ENCODE results near the gene ZNF66. TPM values are rescaled to one million over a fixed set of nuclear protein-coding genes. Genes with fewer than 3 reads are reported as not detected.
A peak's percentile ranks its signal among the peaks of the same experiment; 100 is the strongest.
"Not testable (repeated sequence)": the region's sequence is repeated elsewhere in the genome, so short reads cannot be mapped to it uniquely, and the experiment has no call there.

Gene ZNF66
- polyA plus RNA-seq (ENCODE audit: insufficient read length in 10 of 10), result 1 to 10 TPM; 1.3 to 2.8 (median 2.1) TPM
- long read RNA-seq, donor 1, result 0 reads
- long read RNA-seq, donor 2, result 0 reads
- long read RNA-seq, donor 3, result 0 reads
- long read RNA-seq, donor 4, partial matches to known transcripts, result 0 of 1 reads
- long read RNA-seq, donor 4, other reads (novel, unspliced or antisense), result 0 of 1 reads
- long read RNA-seq, donor 5, partial matches to known transcripts, result 0 of 1 reads
- long read RNA-seq, donor 5, other reads (novel, unspliced or antisense), result 0 of 1 reads
- long read RNA-seq, donor 6, result 0 reads
- long read RNA-seq, donor 7, partial matches to known transcripts, result 0 of 1 reads
- long read RNA-seq, donor 7, other reads (novel, unspliced or antisense), result 0 of 1 reads
- long read RNA-seq, donor 8, result 0 reads
- long read RNA-seq, donor 9, result 0 reads

DNA sequence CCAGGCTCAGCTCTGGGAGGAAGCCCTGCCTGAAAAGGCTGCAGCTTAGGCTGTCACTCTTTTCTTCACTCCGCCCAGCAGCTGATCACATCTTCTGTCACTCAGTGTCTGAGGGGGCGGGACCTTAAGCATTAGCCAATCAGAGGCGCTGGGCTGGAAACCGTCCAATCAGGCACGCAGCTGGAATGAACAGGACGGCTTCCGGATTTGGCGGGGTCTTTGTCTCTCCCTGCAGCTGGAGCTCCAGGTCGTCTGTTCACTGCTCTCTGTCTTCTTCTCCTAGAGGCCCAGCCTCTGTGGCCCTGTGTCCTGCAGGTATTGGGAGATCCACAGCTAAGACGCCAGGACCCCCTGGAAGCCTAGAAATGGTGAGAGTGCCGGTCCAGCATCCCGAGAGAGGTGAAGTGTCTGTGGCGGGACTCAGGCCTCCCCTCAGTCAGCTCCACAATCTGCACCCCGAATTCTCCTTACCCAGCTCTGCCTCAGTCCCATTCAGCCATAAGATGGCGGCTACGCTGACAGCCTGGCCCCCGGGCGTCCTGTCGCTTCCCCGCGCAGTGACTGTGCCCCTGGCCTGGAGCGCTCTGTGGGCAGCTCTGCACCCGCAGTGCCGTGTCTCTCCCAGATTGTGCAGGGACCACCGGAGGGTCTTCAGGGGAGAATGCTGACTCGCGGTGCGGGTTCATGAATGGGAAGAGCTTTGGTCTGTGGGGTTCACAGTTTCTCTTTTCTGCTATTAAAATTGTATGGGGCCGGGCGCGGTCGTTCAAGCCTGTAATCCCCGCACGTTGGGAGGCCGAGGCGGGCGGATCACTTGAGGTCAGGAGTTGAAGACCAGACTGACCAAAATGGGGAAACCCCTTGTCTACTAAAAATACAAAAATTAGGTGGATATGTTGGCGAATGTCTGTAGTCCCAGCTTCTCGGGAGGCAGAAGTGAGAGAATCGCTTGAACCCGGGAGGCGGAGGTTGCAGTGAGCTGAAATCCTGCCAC lies at the start of gene ZNF66:
Gene ZNF66, plus strand, starts transcription at position 222 of the 994 bp plus-strand sequence. Its CDS starts 144 bp downstream, at position 366.
- DNase-seq, result peak; percentile 97 to 98 (median 98)

DNA sequence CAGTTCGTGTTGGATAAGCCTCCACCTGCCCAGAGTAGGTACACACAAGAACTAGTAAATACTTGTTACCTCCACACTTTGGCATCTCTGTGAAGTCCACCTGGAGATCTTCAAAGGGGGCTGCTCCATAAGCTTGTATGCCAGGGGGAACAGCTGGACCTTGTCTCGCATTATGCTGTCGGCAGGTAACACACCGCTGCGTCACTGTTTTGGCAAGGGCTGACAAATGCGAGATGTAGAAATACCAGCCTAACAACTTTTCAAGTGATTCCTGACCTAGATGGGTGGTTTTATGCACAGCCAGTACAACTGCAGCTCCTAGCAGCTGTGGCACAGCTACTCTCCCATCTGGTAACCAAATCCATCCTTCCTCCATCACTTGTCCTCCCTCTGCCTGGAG lies 25.9 kb upstream of the ZNF66 start:
- not testable (repeated sequence) for DNase-seq

DNA sequence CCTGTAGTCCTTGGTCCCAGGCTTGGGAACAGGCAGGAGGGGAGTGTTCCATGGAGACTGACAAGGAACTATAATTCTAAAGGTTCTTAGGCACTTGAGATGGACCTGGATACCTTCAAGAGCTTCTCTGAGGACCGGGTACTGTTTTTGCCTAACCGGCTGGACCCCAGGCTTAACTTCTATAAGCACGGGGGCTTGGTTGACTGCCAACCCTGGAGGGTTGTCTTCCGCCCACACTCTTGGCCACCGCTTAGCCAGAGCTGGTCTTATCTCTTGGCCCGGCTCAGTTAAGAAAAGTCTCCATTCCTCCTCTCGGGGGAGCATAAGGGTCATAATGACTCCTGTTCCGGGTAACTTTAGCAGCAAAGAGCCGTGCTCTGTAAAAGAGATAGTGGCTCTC lies 23.8 kb upstream of the ZNF66 start:
- not testable (repeated sequence) for DNase-seq

DNA sequence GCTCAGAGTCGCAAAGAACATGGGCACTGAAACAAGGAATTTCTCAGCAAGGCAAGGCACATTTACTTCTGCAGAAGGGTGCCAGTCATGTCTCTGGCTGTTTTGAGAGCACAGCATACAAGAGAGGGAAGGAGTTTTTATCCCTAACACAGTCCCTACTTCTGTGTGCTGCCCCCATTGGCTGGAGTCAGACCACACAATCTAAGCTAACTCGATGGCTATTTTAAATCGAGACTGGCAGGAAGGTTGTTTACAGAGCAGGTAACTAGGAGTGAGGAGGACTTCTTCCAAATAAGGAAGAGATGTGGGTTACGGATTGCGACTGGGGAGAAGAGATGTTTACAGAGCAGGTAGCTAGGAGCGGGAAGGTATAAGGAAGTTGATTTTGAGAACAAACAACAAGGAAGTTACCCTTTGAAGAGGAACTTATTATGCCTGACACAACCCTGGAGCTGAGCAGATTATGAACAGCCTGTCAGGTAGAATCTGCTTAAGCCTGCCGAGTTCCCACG lies 6.8 kb upstream of the ZNF66 start:
- not testable (repeated sequence) for DNase-seq

DNA sequence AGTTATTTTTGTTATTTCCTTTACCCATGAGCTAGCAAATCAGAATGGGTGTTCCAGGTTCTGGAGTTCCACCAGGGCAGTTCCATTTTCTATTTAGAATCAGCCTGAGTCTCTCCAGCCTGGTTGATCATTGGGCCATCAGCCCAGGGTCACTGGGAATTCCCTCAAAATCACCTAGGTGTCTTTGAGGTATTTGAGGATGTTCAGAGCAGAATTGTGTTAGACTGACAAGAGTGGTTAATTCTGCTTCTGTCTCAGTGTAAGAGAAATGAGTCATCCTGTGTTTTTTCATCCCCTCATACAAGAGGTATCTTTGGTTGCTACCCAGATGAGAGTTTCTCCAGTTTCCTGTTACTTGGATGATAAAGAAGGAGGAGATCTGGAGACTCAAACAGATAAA lies 11.7 kb downstream of the ZNF66 start:
- DNase-seq, result no peak

DNA sequence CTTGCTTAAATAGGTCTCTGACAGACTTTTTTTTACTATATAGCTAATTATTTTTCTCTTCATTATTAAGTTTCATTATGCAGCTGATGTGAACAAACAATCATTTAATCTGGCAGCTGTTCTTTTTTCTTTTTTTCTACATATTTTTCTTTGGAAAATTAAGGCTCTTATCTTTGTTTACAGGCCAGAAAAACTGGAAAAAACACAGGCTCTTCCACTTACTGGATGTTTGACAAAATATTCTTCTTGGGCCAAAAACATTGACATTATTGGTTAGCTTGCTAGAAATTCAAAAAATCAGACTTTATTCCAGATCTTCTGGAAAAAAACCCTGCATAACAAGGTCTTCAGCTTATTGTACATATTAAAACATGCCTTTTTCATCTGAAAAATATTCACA lies 15.7 kb downstream of the ZNF66 start:
- peak in 1 of 3 donors; percentile 2 for DNase-seq

DNA sequence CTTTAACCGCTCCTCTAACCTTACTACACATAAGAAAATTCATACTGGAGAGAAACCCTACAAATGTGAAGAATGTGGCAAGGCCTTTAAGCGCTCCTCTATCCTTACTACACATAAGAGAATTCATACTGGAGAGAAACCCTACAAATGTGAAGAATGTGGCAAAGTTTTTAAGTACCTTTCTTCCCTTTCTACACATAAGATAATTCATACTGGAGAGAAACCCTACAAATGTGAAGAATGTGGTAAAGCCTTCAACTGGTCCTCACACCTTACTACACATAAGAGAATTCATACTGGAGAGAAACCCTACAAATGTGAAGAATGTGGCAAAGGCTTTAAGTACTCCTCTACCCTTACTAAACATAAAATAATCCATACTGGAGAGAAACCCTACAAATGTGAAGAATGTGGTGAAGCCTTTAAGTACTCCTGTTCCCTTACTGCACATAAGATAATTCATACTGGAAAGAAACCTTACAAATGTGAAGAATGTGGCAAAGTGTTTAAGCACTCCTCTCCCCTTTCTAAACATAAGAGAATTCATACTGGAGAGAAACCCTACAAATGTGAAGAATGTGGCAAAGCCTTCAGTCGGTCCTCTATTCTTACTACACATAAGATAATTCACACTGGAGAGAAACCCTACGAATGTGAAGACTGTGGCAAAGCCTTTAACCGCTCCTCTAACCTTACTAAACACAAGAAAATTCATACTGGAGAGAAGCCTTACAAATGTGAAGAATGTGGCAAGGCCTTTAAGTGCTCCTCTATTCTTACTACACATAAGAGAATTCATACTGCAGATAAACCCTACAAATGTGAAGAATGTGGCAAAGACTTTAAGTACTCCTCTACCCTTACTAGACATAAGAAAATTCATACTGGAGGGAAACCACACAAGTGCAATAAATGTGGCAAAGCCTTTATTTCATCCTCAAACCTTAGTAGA lies 30.5 kb downstream of the ZNF66 start:
- not testable (repeated sequence) for DNase-seq

DNA sequence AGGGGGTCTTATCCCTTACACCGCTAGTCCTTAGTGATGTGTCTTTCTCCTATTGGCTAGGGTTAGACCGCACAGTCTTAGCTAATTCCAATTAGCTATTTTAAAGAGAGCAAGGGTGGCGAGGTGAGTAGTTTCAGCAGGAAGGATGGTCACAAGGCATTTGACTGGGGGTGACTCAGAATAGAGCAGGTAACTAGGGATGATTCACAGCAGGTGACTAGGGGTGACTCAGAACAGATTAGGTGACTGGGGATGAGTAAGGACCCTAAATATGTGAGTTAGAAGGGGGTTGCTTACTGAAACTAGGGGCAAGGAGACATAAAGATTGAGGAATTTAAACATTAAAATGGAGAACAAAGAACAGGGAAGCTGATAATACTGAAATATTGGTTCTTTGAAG lies 64.3 kb downstream of the ZNF66 start:
- DNase-seq, result no peak

Other genes with a start within 250 kb of the ZNF66 start
- 10 to 100 TPM in 7 of 10 donors, 1 to 10 TPM in 3; 7.9 to 15.8 (median 11.0) TPM for gene ZNF737, start 210.5 kb upstream of the ZNF66 start, polyA plus RNA-seq (ENCODE audit: insufficient read length in 10 of 10)
- 10 to 100 TPM; 12.2 to 18.6 (median 16.6) TPM for gene ZNF626, start 114.7 kb upstream of the ZNF66 start, polyA plus RNA-seq (ENCODE audit: insufficient read length in 10 of 10)
- 10 to 100 TPM in 6 of 10 donors, 1 to 10 TPM in 4; 6.2 to 12.2 (median 10.3) TPM for gene ZNF85, start 146.9 kb downstream of the ZNF66 start, polyA plus RNA-seq (ENCODE audit: insufficient read length in 10 of 10)
- 1 to 10 TPM; 4.7 to 8.9 (median 7.5) TPM for gene ZNF430, start 244.4 kb downstream of the ZNF66 start, polyA plus RNA-seq (ENCODE audit: insufficient read length in 10 of 10)

All from muscle of back (tissue), 13 donors.